NB4 (cell line): ENCODE data around the gene RALY.

Source experiments
- MYC ChIP-seq: IDR thresholded peaks from 2 replicates; pipeline ENCODE4 v1.6.1; 2011; ENCODE audit warnings: low read depth, low read length
- POLR2A ChIP-seq: IDR thresholded peaks from 2 replicates; pipeline ENCODE4 v1.6.1; 2011; ENCODE audit warnings: mild to moderate bottlenecking; ENCODE audit not compliant: insufficient read length; ENCODE audit errors: extremely low read depth
- TF ChIP-seq, protein P1 (sequence below): IDR thresholded peaks from one replicate; pipeline ENCODE4 v1.5.1; 2012; ENCODE audit warnings: low read depth, low read length
- TF ChIP-seq, protein P2 (sequence below): IDR thresholded peaks from 2 replicates; pipeline ENCODE4 v1.6.1; 2011; ENCODE audit warnings: low read depth, low read length

DNA sequence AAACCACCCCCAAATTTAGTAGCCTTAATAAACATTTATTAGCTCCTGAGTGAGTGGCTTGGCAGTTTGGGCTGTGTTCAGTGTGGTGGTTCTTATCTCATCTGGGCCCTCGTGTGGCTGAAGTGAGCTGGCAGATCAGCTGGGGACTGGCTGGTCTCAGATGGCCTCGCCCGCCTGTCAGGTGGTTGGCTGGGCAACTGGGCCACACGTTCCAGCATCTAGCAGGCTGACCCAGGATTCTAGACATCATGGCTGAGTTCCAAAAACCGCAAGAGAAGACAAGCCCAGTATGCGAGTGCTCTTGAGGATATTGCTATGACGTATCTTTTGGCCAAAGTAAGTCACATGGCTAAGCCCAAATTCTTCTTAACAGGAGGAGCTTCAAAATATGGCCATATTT is 89.4 kb downstream of the RALY start:
- TF ChIP-seq, protein P1, sequence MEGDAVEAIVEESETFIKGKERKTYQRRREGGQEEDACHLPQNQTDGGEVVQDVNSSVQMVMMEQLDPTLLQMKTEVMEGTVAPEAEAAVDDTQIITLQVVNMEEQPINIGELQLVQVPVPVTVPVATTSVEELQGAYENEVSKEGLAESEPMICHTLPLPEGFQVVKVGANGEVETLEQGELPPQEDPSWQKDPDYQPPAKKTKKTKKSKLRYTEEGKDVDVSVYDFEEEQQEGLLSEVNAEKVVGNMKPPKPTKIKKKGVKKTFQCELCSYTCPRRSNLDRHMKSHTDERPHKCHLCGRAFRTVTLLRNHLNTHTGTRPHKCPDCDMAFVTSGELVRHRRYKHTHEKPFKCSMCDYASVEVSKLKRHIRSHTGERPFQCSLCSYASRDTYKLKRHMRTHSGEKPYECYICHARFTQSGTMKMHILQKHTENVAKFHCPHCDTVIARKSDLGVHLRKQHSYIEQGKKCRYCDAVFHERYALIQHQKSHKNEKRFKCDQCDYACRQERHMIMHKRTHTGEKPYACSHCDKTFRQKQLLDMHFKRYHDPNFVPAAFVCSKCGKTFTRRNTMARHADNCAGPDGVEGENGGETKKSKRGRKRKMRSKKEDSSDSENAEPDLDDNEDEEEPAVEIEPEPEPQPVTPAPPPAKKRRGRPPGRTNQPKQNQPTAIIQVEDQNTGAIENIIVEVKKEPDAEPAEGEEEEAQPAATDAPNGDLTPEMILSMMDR, result no peak
- no peak for TF ChIP-seq POLR2A
- TF ChIP-seq MYC, result no peak
- TF ChIP-seq, protein P2, sequence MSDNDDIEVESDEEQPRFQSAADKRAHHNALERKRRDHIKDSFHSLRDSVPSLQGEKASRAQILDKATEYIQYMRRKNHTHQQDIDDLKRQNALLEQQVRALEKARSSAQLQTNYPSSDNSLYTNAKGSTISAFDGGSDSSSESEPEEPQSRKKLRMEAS, result 0 out of 2 replicates have a peak, but pooled peaks have one; percentile 2
